ENCODE data around the gene DNAAF1. TPM values are rescaled to one million over a fixed set of nuclear protein-coding genes. Genes with fewer than 3 reads are reported as not detected.

The DNAAF1 gene
- total and polyA plus RNA-seq, 2 of the 4 experiments (the other 2 are of a cell fraction), result 0.05 TPM; not detected in 1

GRCh38 chr16:84186685-84187437, 41.8 kb downstream of the DNAAF1 start, which contains the start of gene TAF1C:
TAF1C (minus strand) TSS chr16:84187057; CDS start chr16:84184988, 2,069 bp downstream.
- no peak within 1 kb of the TSS for H2BK20ac ChIP-seq (ENCODE audit: low read depth, low read length)
- H3K23ac ChIP-seq (ENCODE audit: low read depth, low read length), result peak within 1 kb of the TSS; percentile 81; the same call in 1 of the 2 replicates
- TF ChIP-seq MAZ (IDR thresholded peaks at IDR 0.05; ENCODE audit: borderline replicate concordance, low read depth, low read length), result peak; percentile 63; the same call in 1 of the 2 replicates
- peak; percentile 50; the same call in 1 of the 2 replicates for TF ChIP-seq USF2 (IDR thresholded peaks at IDR 0.05; ENCODE audit: low read depth, low read length)
- peak; percentile 80 for TF ChIP-seq MXI1 (IDR thresholded peaks at IDR 0.05; ENCODE audit: borderline replicate concordance, low read depth, low read length)
- peak; percentile 99 for TF ChIP-seq CTCF (conservative IDR thresholded peaks at IDR 0.05; ENCODE audit: low read depth, low read length)
- peak; percentile 83 for TF ChIP-seq RAD21 (IDR thresholded peaks at IDR 0.05; ENCODE audit: low read length)
- TF ChIP-seq BHLHE40 (IDR thresholded peaks at IDR 0.05; ENCODE audit: low read depth, low read length), result 0 out of 2 replicates have a peak, but pooled peaks have one; percentile 39
- no peak for TF ChIP-seq CHD1 (IDR thresholded peaks at IDR 0.05; ENCODE audit: low read depth, low read length)
- no peak for TF ChIP-seq FOS (IDR thresholded peaks at IDR 0.05; ENCODE audit: low read depth, low read length)
- TF ChIP-seq RCOR1 (IDR thresholded peaks at IDR 0.05; ENCODE audit: insufficient replicate concordance, low read length), result peak; percentile 95
- peak; percentile 74 for TF ChIP-seq SMC3 (IDR thresholded peaks at IDR 0.05; ENCODE audit: low read depth, low read length)
- intact Hi-C loops (cut with micrococcal nuclease) (no loop called here), dilution Hi-C loops (cut with HindIII; ENCODE audit: low sequenced_read_pairs, unreplicated experiment) (no loop called here), in situ Hi-C loops (cut with MboI; ENCODE audit: low sequenced_read_pairs) (no loop called here)
- peak within 1 kb of the TSS; percentile 97 for H3K4ac ChIP-seq (ENCODE audit: low read depth, low read length)
- peaks cover 6% of the 10 kb centered on the region; the same call in 1 of the 2 replicates for H3K9me1 ChIP-seq (ENCODE audit: insufficient read depth, low read length)
- H2BK15ac ChIP-seq (ENCODE audit: low read depth, low read length), result 0 out of 3 replicates have a peak within 1 kb of the TSS, but pooled peaks have one; percentile 77
- H3K27me3 ChIP-seq (ENCODE audit: control insufficient read depth, insufficient read depth, low read length), result no peaks in the 10 kb centered on the region; the same call in 1 of the 2 replicates
- H2AK9ac ChIP-seq (replicated peaks; ENCODE audit: low read depth, low read length, poor library complexity), result peak within 1 kb of the TSS; percentile 85
- WGBS, 2 experiments (ENCODE audit: extremely low coverage in 2 of 2, insufficient read length in 1 of 2), result 0% methylated on average over 30 of the region's 55 CpGs; no CpG with 5 or more reads in 1 of the 2 experiments
- H3K79me1 ChIP-seq (ENCODE audit: low read depth in 1 of 2, low read length in 2 of 2), result peaks cover 16 to 44% of the 10 kb centered on the region in 2 experiments
- H3K4me2 ChIP-seq (ENCODE audit: low read depth, low read length), result peak within 1 kb of the TSS; percentile 89
- H3K27ac ChIP-seq (ENCODE audit: insufficient read depth, low read length), result peak within 1 kb of the TSS; percentile 94
- 0 out of 2 replicates have a peak, but pooled peaks cover 9% of the 10 kb centered on the region for H4K20me1 ChIP-seq (ENCODE audit: insufficient read depth, low read length)
- H3K4me1 ChIP-seq (ENCODE audit: control insufficient read depth, insufficient read depth, low read length), result peaks cover 3% of the 10 kb centered on the region
- ChIA-PET POLR2A (ENCODE audit: unreplicated experiment) (interaction anchor here (0.7 to 1.5 kb wide), 2 partner anchors 10 to 176 kb away, joined by 4 to 5 read pairs; no protein-coding TSS in a partner anchor), CTCF (interaction anchor here (0.6 to 2.2 kb wide), 18 partner anchors 8 to 137 kb away, joined by 3 to 24 read pairs (median 3); partner anchors contain the start of gene MBTPS1)
- H3K56ac ChIP-seq (ENCODE audit: extremely low read depth, insufficient read depth, low read length), result peak within 1 kb of the TSS; percentile 77; the same call in 1 of the 2 replicates
- H3K9me3 ChIP-seq (ENCODE audit: control insufficient read depth, insufficient read depth, low read length), result no peaks in the 10 kb centered on the region
- peak within 1 kb of the TSS; percentile 96 for H4K5ac ChIP-seq (ENCODE audit: low read depth, low read length)
- peak within 1 kb of the TSS; percentile 66; the same call in 1 of the 2 replicates for H3K18ac ChIP-seq (ENCODE audit: low read depth, low read length)
- H2AK5ac ChIP-seq (ENCODE audit: low read depth, low read length), result peak within 1 kb of the TSS; percentile 91
- peak within 1 kb of the TSS; percentile 100 for H2AFZ ChIP-seq (replicated peaks; ENCODE audit: low read length, poor library complexity)
- H4K8ac ChIP-seq (ENCODE audit: low read depth in 2 of 2, low read length in 2 of 2), result peak within 1 kb of the TSS; percentile 95 to 99
- H3K14ac ChIP-seq (replicated peaks; ENCODE audit: low read depth, low read length), result peak within 1 kb of the TSS; percentile 98
- H2BK5ac ChIP-seq (ENCODE audit: low read depth, low read length, poor library complexity, severe bottlenecking), result peak within 1 kb of the TSS; percentile 70
- DNase-seq (peak; percentile 93), ATAC-seq (ENCODE audit: low read depth) (peak; percentile 97)
- peak within 1 kb of the TSS; percentile 98 for H3K9ac ChIP-seq (ENCODE audit: low read depth, low read length)
- peak within 1 kb of the TSS; percentile 88 for H3K4me3 ChIP-seq (ENCODE audit: insufficient read depth, low read depth, low read length)
- peak within 1 kb of the TSS; percentile 72; the same call in 1 of the 2 replicates for H2BK120ac ChIP-seq (ENCODE audit: low read depth, low read length)
- no TSS peak for BruUV-seq (replicated peaks)
- H3K36me3 ChIP-seq (ENCODE audit: control insufficient read depth, insufficient read depth, low read length), result peaks cover 26% of the 10 kb centered on the region
- peak within 1 kb of the TSS; percentile 96 for H4K91ac ChIP-seq (ENCODE audit: insufficient read depth, low read depth, low read length)
